ENCODE measurements around the gene OPHN1.

DNA sequence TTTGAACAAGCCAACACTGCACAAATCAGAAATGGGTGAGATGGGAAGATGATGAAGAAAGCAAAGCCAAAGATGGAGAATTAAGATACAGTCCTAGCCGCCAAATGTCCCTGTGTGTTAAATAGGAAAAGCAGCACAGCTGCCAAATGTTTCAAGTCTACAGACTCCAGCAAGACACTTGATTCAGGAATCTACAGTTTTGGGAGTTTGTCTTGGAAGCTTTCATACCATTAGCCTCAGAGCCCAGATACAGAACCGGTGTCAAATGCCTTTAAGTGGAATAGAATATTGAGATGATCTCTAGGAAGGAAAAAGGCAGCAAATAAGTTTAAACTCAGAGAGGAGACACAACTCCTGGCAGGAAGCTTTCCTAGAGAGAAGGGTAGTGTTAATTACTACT lies 30.3 kb downstream of the OPHN1 start:
- TF ChIP-seq, protein P1, sequence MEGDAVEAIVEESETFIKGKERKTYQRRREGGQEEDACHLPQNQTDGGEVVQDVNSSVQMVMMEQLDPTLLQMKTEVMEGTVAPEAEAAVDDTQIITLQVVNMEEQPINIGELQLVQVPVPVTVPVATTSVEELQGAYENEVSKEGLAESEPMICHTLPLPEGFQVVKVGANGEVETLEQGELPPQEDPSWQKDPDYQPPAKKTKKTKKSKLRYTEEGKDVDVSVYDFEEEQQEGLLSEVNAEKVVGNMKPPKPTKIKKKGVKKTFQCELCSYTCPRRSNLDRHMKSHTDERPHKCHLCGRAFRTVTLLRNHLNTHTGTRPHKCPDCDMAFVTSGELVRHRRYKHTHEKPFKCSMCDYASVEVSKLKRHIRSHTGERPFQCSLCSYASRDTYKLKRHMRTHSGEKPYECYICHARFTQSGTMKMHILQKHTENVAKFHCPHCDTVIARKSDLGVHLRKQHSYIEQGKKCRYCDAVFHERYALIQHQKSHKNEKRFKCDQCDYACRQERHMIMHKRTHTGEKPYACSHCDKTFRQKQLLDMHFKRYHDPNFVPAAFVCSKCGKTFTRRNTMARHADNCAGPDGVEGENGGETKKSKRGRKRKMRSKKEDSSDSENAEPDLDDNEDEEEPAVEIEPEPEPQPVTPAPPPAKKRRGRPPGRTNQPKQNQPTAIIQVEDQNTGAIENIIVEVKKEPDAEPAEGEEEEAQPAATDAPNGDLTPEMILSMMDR (IDR thresholded peaks at IDR 0.05) = no peak
- TF ChIP-seq POLR2A (IDR thresholded peaks at IDR 0.05) = no peak
- no peak for TF ChIP-seq POLR2AphosphoS5 (IDR thresholded peaks at IDR 0.05)
- TF ChIP-seq EP300 (IDR thresholded peaks at IDR 0.05; ENCODE audit: low read depth) = no peak
